Measurements from ENCODE around the gene SNRNP25. TPM values are rescaled to one million over a fixed set of nuclear protein-coding genes. Genes with fewer than 3 reads are reported as not detected.

The SNRNP25 gene
- total and polyA plus RNA-seq, 2 of the 8 experiments (the other 6 are each of a cell fraction or from before 2014, with no cell fraction given), result 53.0 to 58.4 TPM

GRCh38 chr16:66309-67182 is 12.9 kb downstream of the SNRNP25 start:
- Histone ChIP-seq H3K23ac (ENCODE audit: insufficient read length) (no peak overlapping the region), H2AK5ac (ENCODE audit: low read depth, low read length) (no peak overlapping the region; the same call in 1 of the 2 replicates), H3K79me1 (ENCODE audit: low read depth, low read length) (peaks cover 3% of the 10 kb centered on the region; the same call in 1 of the 2 replicates), H2BK20ac (ENCODE audit: low read length) (no peak overlapping the region), H3K56ac (replicated peaks; ENCODE audit: insufficient read length, low read depth, low read length) (no peak overlapping the region), H2BK15ac (ENCODE audit: low read length) (peak overlapping the region; percentile 61; the same call in 1 of the 2 replicates), H3K27ac (ENCODE audit: low read depth, low read length) (no peak overlapping the region), H2BK120ac (replicated peaks; ENCODE audit: low read depth, low read length) (no peak overlapping the region), H3K4ac (replicated peaks; ENCODE audit: insufficient read length, low read depth, low read length) (no peak overlapping the region), H3K9ac (replicated peaks in 1 of 4; ENCODE audit: extremely low read depth in 1 of 4, low read depth in 3 of 4, low read length in 3 of 4) (no peak overlapping the region), H4K20me1 (replicated peaks in 1 of 2; ENCODE audit: control insufficient read depth in 1 of 2, insufficient read depth in 2 of 2, low read length in 2 of 2) (peaks cover 13 to 28% of the 10 kb centered on the region in 2 experiments), H3K9me3 (ENCODE audit: insufficient read depth in 2 of 2, low read depth in 1 of 2, low read length in 1 of 2) (no peaks in the 10 kb centered on the region), H3K27me3 (replicated peaks in 1 of 4; ENCODE audit: control insufficient read depth in 3 of 4, extremely low read depth in 1 of 4, insufficient read depth in 3 of 4, low read length in 3 of 4) (no peaks in the 10 kb centered on the region), H3K4me1 (replicated peaks in 1 of 4; ENCODE audit: control insufficient read depth in 3 of 4, insufficient read depth in 4 of 4, low read length in 3 of 4) (peaks cover 3 to 21% (median 10%) of the 10 kb centered on the region in 4 experiments), H2BK5ac (ENCODE audit: low read depth, low read length) (no peak overlapping the region), H2BK12ac (ENCODE audit: low read depth, low read length) (no peak overlapping the region), H3K23me2 (ENCODE audit: low read depth, low read length) (peaks cover 1% of the 10 kb centered on the region; the same call in 1 of the 2 replicates), H4K8ac (ENCODE audit: extremely low read depth, insufficient read depth, low read length) (peak overlapping the region; percentile 41), H4K91ac (replicated peaks; ENCODE audit: insufficient read length, low read length) (no peak overlapping the region), H3K79me2 (ENCODE audit: control insufficient read depth in 1 of 2, insufficient read depth in 2 of 2, low read length in 2 of 2) (peaks cover 0 to 11% of the 10 kb centered on the region in 2 experiments; a peak in 1 of 4 replicates), H3K4me3 (ENCODE audit: extremely low read depth in 1 of 4, insufficient read depth in 2 of 4, low read depth in 3 of 4, low read length in 4 of 4) (no peak overlapping the region), H3K36me3 (ENCODE audit: control insufficient read depth in 2 of 4, insufficient read depth in 4 of 4, low read length in 3 of 4) (peaks cover 2 to 15% (median 4%) of the 10 kb centered on the region in 4 experiments; a peak in 4 of 8 replicates), H3K4me2 (ENCODE audit: insufficient read depth in 1 of 2, low read depth in 2 of 2, low read length in 2 of 2) (no peak overlapping the region), H3K14ac (ENCODE audit: insufficient read length) (no peak overlapping the region), H4K5ac (ENCODE audit: insufficient read length, low read depth, low read length) (no peak overlapping the region), H3K18ac (ENCODE audit: extremely low read depth, low read length) (no peak overlapping the region), H2AFZ (ENCODE audit: low read length) (no peak overlapping the region)
- ChIA-PET POLR2A (ENCODE audit: partially characterized antibody) (interaction anchor here (1.0 to 16.6 kb wide), 9 partner anchors 8 to 115 kb away, joined by 3 to 153 read pairs (median 4); partner anchors contain the start of genes POLR3K and SNRNP25), CTCF (ENCODE audit: partially characterized antibody) (interaction anchor here (0.6 to 21.2 kb wide), 27 partner anchors 8 to 296 kb away, joined by 3 to 856 read pairs (median 4); partner anchors contain the start of genes LUC7L, MPG, POLR3K and SNRNP25)
- DNase-seq (ENCODE audit: low read depth in 1 of 2, low spot score in 2 of 2) (no peak), FAIRE-seq (no peak)
- TF ChIP-seq GTF2F1 (IDR thresholded peaks at IDR 0.05; ENCODE audit: borderline replicate concordance, low read depth, low read length), result no peak
- WGBS, 2 experiments (ENCODE audit: extremely low coverage in 1 of 2, insufficient coverage in 1 of 2, insufficient read length in 1 of 2, insufficient replicate concordance in 2 of 2, low coverage in 1 of 2, low lambda C conversion rate in 2 of 2, missing lambda C conversion rate in 1 of 2), result 87% methylated on average over 13 of the region's 13 CpGs; no CpG with 5 or more reads in 1 of the 2 experiments
